Middle frontal gyrus (tissue), 1 donor: ENCODE measurements around the gene PATJ.
"Not testable (repeated sequence)": the region's sequence is repeated elsewhere in the genome, so short reads cannot be mapped to it uniquely, and the experiment has no call there.

Source experiments
- DNase-seq: peaks from one replicate; pipeline ENCODE4 v3.0.0-alpha.2; 2015; ENCODE audit warnings: low spot score; ENCODE audit errors: extremely low spot score

The PATJ gene

GRCh38 chr1:62170380-62170779, 428.1 kb downstream of the PATJ start:
- DNase-seq = not testable (repeated sequence)

GRCh38 chr1:62175568-62176179, 433.4 kb downstream of the PATJ start:
- DNase-seq = peak; percentile 6

GRCh38 chr1:62176597-62177312, 434.5 kb downstream of the PATJ start:
- no peak for DNase-seq

GRCh38 chr1:62177621-62178020, 435.3 kb downstream of the PATJ start:
- no peak for DNase-seq

GRCh38 chr1:62178372-62178771, 436.1 kb downstream of the PATJ start:
- DNase-seq = no peak

- not testable (repeated sequence) for DNase-seq
These were observed 437.8 kb downstream of the PATJ start for GRCh38 chr1:62180054-62180453.

- DNase-seq = no peak
These were observed 438.4 kb downstream of the PATJ start for GRCh38 chr1:62180639-62181038.

GRCh38 chr1:62181532-62181931, 439.3 kb downstream of the PATJ start:
- DNase-seq = no peak

GRCh38 chr1:62182157-62182556, 439.9 kb downstream of the PATJ start:
- not testable (repeated sequence) for DNase-seq

- not testable (repeated sequence) for DNase-seq
These were observed 441.1 kb downstream of the PATJ start for GRCh38 chr1:62183164-62184020.

GRCh38 chr1:62184336-62184735, 442.1 kb downstream of the PATJ start:
- DNase-seq = no peak

- not testable (repeated sequence) for DNase-seq
These were observed 443.0 kb downstream of the PATJ start for GRCh38 chr1:62185233-62185632.

GRCh38 chr1:62185677-62186076, 443.4 kb downstream of the PATJ start:
- no peak for DNase-seq

- no peak for DNase-seq
These were observed 445.3 kb downstream of the PATJ start for GRCh38 chr1:62187548-62187947.

- DNase-seq = no peak
These were observed 445.8 kb downstream of the PATJ start for GRCh38 chr1:62188111-62188510.

- no peak for DNase-seq
These were observed 452.6 kb downstream of the PATJ start, which contains the start of gene L1TD1 for GRCh38 chr1:62194651-62195544. TSS of gene L1TD1 (plus strand) at chr1:62194849. CDS start at chr1:62206629, 11,780 bp downstream.

GRCh38 chr1:62196086-62196690, 453.9 kb downstream of the PATJ start:
- DNase-seq = no peak

GRCh38 chr1:62198069-62198780, 455.9 kb downstream of the PATJ start:
- no peak for DNase-seq

- no peak for DNase-seq
These were observed 456.5 kb downstream of the PATJ start for GRCh38 chr1:62198781-62199125.

GRCh38 chr1:62207187-62207586, 464.9 kb downstream of the PATJ start:
- DNase-seq = no peak
